Stomach (tissue), 4 donors: ENCODE data around the gene CREB1.

ENCODE experiments used
- EP300 ChIP-seq: sonication (generic); formaldehyde crosslinking; IDR thresholded peaks from one replicate; pipeline ENCODE4 v1.6.1; 2017; ENCODE audit warnings: antibody characterized with exemption
- POLR2A ChIP-seq, 4 donors: fragments of 450-650 bp; IDR thresholded peaks; one replicate each; pipeline ENCODE4 v1.6.1; 2016; ENCODE audit warnings: antibody characterized with exemption in 4 of 4, control low read depth in 2 of 4, mild to moderate bottlenecking in 1 of 4, moderate library complexity in 1 of 4
- POLR2AphosphoS5 ChIP-seq, 3 donors: sonication (generic); formaldehyde crosslinking; IDR thresholded peaks; one replicate each; pipeline ENCODE4 v1.6.1; 2016; ENCODE audit warnings: antibody characterized with exemption in 3 of 3
- TF ChIP-seq, protein P1 (sequence below), 7 experiments: fragments of 450-650 bp in 4 of 7; fragments of 200-600 bp in 3 of 7; sonication (generic) in 3 of 7; IDR thresholded peaks; one replicate each; pipeline ENCODE4 v1.5.1; 2016 to 2019; ENCODE audit warnings: antibody characterized with exemption in 7 of 7, control low read depth in 2 of 7, mild to moderate bottlenecking in 1 of 7

DNA sequence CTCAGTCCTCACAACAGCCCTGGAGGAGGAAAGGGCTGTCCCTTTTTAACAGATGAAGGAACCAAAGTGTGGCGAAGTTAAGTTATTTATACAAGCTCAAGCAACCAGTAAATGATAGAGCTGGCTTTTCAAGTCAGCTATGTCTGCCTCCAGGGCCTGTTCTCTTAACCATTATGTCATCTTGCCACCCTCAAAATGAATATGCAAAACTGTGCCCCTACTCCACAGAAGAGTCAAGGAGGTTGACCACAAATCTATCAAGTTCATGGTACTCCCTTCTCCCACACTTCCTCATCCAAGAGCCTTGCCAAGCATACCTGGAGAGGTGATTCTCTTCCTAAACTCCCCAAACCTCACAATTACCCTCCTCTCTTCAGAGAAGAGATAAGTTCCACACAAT lies 37.3 kb upstream of the CREB1 start:
- TF ChIP-seq, protein P1, sequence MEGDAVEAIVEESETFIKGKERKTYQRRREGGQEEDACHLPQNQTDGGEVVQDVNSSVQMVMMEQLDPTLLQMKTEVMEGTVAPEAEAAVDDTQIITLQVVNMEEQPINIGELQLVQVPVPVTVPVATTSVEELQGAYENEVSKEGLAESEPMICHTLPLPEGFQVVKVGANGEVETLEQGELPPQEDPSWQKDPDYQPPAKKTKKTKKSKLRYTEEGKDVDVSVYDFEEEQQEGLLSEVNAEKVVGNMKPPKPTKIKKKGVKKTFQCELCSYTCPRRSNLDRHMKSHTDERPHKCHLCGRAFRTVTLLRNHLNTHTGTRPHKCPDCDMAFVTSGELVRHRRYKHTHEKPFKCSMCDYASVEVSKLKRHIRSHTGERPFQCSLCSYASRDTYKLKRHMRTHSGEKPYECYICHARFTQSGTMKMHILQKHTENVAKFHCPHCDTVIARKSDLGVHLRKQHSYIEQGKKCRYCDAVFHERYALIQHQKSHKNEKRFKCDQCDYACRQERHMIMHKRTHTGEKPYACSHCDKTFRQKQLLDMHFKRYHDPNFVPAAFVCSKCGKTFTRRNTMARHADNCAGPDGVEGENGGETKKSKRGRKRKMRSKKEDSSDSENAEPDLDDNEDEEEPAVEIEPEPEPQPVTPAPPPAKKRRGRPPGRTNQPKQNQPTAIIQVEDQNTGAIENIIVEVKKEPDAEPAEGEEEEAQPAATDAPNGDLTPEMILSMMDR (IDR thresholded peaks at IDR 0.05): no peak
- TF ChIP-seq POLR2A (IDR thresholded peaks at IDR 0.05) (no peak), EP300 (no peak), POLR2AphosphoS5 (IDR thresholded peaks at IDR 0.05) (no peak)
